NCI-H2227 treated with DMSO at 0.1 percent for 48 hours (cell line): Measurements from ENCODE around the gene RASGEF1B.

Source experiments
- DNase-seq: peaks from one replicate; lab custom pipeline; 2025; lab: John Stamatoyannopoulos, UW

Gene RASGEF1B

DNA sequence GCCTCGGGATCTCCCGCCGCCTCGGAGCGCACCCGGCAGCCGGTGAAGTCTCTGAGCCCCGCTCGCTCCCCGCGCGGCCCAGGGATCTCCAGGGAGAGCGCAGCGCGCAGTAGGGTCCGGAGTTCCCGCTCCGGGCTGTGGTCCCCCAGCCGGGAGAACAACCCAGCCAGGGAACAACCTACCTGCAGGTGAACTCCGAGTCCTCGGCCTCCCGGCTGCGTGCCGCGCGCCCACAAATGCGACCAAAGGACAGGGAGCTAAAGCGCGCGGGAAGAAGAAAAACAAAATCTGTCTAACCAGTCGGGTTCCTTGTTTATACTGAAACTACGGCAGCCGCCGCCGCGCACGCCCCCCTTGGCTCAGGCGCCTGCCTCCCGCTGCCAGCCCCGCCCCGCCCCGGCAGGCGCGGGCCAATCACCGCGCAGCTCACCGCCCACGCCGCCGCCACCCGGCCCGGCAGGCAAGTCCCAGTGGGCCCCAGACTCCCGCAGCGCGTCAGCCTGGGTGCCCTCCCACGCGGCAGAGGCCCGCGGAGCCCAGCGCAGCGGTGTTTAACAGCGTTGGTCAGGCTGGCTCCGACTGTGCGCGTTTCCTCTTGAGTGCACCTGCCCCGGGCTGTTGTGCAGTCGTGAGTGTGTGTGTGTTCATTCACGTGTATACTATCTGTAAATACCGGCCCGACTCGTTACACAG is at the start of gene RASGEF1B:
Gene RASGEF1B, minus strand, starts transcription at position 320 of the 693 bp plus-strand sequence. CDS start 12,399 bp downstream, outside the sequence.
- DNase-seq, result peak; percentile 73

DNA sequence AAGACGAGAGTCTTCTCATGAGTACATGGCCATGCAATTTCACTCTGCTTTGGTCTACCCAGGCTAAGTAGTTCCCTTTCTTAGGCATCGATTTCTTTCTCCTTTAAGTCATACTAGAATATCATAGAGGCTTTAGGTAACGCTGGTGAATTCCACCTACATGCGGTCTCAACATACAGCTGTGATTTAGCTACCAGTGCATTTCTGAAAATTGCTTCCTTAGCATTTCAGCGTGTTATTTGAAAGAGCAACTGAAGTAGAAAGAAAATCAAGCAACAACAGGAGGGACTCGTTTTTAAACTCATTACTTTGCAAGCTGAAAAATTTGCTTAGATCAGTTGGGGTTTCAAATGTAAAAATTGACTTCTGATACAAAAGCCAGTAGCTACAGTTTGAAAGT is 48.1 kb upstream of the RASGEF1B start:
- DNase-seq, result no peak

DNA sequence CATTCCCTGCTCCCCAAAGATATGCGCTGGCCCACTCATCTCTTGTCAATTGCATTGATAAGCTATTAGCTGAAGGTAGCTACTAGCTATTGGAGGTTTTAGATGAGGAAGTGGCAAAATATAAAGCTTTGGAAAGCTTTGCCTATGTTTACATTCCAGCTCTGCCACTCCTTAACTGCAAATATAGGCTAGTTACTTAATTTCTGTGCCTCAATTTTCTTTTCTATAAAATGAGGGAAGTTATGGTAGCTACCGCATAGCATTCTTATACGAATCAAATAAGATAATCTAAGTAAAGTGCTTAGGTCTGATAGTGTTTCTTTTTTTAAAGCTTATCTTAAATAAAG is 47.7 kb upstream of the RASGEF1B start:
- no peak for DNase-seq

DNA sequence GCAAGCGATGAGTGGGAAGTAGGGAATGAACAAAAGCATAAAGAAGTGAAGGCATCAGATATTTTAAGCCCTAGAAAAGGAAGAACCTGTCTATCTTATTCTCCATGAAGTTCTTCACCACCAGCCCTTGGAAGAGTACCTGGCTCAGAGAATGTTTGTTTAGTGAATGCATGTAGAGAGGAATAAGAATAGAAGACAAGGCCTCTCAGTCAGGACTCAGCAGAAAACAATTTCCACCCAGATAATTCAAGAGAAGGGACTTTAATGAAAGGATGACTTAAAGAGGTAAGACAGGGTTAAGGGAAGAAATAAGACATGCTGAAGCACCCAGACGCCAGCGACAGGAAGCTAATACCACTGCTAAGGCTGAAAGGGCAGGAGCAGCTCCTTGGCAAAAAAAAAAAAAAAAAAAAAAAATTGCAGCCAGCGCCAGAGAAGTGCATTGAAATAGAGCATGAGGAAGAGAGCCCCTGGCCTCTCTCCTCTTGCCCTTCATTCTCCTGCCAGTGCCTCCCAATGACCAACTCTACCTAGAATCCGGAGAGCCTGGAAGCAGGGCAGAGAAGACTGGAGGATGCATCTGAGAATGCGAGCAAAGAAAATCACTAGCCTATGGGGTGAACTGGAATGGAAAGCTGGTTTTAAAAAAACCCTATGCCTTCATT is 47.2 kb upstream of the RASGEF1B start:
- DNase-seq, result peak; percentile 5

GRCh38 chr4:81516241-81516640 is 44.5 kb upstream of the RASGEF1B start:
- DNase-seq, result peak; percentile 37

GRCh38 chr4:81512757-81513501 is 41.2 kb upstream of the RASGEF1B start:
- no peak for DNase-seq

GRCh38 chr4:81512001-81512756 is 40.5 kb upstream of the RASGEF1B start:
- DNase-seq, result no peak

DNA sequence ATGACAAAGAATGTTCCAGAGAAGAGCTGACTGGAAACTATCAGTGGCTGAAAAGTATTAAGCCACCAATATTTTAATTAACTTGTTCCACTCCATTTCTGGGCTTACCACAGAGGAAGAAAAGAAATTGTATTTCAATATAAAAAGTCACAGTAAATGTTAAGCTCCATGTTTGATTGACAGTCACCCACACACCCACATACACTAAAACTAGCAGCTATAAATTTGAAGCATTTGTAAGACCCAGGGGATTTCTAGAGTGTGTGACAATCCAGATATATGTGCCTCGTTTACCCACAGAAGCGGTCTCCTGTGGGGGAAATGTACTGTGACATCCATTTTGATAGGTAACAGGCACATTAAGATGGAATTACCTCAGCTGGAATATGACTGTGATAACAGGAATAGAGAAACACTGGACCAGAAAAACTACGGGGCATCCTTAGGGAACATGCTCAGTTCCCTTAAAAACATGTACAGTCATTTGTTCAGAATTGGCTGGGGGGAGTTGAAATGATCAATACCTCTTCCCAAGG is 39.0 kb upstream of the RASGEF1B start:
- DNase-seq, result no peak

DNA sequence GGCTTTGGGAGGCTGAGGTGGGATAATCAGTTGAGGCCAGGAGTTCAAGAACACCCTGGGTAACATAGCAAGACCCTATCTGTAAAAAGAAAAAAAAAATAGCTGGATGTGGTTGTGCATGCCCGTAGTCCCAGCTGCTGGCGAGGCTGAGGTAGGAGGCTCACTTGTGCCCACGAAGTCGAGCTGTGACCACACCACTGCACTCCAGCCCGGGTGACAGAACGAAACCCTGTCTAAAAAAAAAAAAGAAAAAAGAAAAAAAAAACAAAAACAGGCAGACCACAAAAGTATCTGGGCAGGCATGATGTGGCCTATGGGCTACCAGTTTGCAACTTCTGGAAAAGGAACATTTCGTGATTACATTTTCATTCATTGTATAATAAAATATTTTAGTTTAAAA is 38.1 kb upstream of the RASGEF1B start:
- DNase-seq, result no peak

DNA sequence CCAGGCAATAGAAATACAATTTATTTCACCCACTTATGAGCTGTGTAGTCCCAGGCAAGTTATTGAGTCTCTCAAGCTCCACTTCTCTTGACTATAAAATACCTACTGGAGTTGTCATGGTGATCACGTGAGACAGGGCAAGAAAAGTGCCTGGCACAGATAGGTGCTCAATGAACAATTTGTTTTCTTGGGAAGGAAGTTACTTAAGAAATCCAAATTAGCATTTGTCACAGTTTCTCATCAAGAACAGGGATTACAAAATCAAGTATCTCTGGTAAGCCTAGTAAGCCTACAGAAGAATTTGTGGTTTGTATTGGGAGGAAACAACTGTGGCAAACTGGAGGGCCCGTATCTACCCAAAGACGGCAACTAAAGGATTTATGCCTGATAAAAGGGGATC is 37.5 kb upstream of the RASGEF1B start:
- no peak for DNase-seq

DNA sequence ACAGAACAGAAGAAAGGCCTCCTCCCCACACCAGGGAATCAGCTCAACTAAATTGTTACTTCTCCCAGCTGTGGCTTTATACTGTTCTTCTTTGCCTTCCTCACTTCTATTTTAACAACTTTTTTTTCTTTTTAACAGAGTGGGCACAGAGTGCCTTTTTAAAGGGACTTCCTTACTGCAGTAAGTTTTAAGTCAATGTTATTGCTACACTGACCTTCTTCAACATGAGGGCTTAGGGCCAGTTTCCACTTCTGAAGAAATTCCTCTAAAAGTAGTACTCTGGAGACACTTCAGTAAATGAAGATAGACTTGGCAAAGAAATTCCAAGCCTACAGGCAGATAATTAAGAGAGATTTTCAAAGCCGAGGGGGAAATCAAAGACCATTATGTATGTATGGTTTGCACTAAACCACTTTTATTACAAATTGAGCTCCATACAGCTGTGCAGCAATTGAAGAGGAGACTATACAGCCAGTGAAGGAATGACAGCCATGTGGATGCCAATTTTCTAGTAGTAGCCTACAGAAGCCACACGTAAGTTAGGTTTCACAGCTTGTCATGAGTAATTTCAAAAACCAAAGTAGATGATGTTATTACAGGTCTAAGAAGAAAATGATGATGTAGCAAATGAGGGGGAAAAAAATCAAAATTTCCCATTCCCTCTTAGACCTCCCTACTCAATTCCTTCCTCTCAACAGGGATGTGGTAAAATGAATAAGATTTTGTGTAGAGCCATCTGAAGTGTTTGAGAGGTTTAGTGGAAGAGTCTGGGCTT is 36.9 kb upstream of the RASGEF1B start:
- DNase-seq, result no peak

DNA sequence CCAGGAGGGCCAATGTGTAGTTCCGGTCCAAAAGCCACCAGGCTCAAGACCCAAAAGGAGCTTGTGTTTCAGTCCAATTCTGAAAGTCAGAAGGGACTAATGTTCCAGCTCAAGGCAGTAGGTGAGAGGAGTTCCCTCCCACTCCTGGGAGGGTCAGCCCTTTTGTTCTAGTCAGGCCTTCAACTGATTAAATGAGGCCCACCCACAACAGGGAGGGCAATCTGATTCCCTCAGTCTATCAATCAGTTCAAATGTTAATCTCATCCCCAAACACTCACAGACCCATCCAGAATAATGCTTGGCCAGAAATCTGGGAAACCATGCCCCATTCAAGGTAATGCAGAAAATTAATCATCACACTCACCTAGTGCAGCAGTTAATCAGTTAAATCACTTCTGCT is 35.8 kb upstream of the RASGEF1B start:
- DNase-seq, result no peak

DNA sequence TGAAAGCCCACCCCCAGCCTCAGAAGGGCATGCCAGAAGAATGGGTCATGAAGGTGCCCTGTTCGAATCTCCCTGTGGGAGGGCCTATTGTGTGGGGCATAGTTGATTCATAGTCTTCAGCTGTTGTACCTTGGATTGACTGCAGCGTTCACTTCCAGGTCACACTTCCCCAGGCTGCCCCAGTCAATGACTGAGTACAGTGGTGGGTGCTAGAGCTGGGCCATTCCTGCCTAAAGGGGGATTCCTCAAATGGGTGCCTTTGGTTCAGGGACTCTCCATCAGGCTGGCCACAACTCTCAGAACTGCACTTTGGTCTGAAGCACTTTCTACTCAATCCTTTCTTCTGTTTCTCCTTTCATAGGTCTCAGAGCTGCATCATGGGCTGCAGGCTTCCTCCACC is 35.0 kb upstream of the RASGEF1B start:
- DNase-seq, result no peak

DNA sequence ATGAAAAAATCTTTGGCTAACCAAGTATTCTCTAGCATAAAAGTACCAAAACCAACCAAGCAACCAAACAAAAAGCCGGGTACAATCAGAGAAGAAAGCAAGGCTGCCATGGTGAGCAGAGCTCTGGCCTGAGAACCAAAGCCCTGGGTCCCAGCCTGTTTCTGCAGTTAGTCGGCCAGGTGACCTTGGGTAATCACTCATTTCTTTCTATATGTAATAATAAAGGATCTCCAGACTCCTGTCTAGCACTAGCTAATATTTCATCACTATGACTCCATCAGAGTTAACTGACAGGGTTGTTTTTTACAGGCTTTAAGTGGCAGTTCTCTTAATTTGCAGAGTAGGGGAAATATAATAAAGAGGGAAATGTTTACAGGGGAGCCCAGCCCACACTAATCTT is 34.0 kb upstream of the RASGEF1B start:
- DNase-seq, result peak; percentile 1

- DNase-seq, result no peak
Observed at GRCh38 chr4:81505004-81505598, 33.4 kb upstream of the RASGEF1B start.

- DNase-seq, result no peak
Observed at GRCh38 chr4:81504112-81505003, 32.7 kb upstream of the RASGEF1B start.

GRCh38 chr4:81503586-81503985 is 31.9 kb upstream of the RASGEF1B start:
- no peak for DNase-seq

GRCh38 chr4:81502564-81502963 is 30.9 kb upstream of the RASGEF1B start:
- no peak for DNase-seq

DNA sequence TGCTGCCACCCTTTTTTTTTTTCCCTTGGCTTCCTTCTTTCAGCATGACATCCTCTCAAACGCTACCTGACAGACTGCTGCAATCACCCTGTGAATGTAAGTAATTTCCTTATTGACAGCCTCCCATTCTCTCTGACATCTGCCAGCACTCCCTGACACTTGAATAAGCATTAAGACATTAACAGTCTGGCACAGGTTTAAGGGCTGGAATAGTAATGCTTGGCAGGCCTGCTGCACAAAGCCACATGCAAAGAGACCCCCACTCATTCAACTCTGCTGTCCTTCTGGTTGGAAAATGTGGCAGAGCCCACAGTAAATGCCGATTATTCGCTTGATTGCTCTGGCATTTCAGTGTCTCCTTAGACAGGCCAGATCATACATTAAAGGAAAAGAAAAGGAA is 28.1 kb upstream of the RASGEF1B start:
- peak; percentile 68 for DNase-seq

- no peak for DNase-seq
Observed at GRCh38 chr4:81498551-81499099, 26.9 kb upstream of the RASGEF1B start.
